Calu3 (cell line): Measurements from ENCODE around the gene DLG2. TPM values are rescaled to one million over a fixed set of nuclear protein-coding genes. Genes with fewer than 3 reads are reported as not detected.
"Not testable (repeated sequence)": the region's sequence is repeated elsewhere in the genome, so short reads cannot be mapped to it uniquely, and the experiment has no call there.

Experiments
- BruUV-seq: library from RNA; stranded (reverse); fragments of 400-500 nt; replicated peaks from 2 replicates; lab custom pipeline; 2021; lab: Mats Ljungman, UMichigan
- CTCF ChIA-PET: fragments of 300-600 bp; sonication (Branson Sonifier 250); formaldehyde crosslinking; loops from one replicate; lab custom pipeline; 2022; ENCODE audit warnings: antibody characterized with exemption; lab: Charles Lee
- DNase-seq: peaks from one replicate; pipeline ENCODE4 v3.0.0; 2022
- H3K27ac Mint-ChIP-seq: one replicate; pipeline ENCODE4 v1.8.0; 2022; ENCODE audit warnings: mixed read lengths; ENCODE audit not compliant: unreplicated experiment
- H3K27me3 Mint-ChIP-seq: one replicate; pipeline ENCODE4 v1.8.0; 2022; ENCODE audit warnings: mixed read lengths; ENCODE audit not compliant: unreplicated experiment
- H3K36me3 Mint-ChIP-seq: one replicate; pipeline ENCODE4 v1.8.0; 2022; ENCODE audit warnings: mild to moderate bottlenecking, moderate library complexity, mixed read lengths; ENCODE audit not compliant: insufficient read depth, unreplicated experiment
- H3K4me1 Mint-ChIP-seq: one replicate; pipeline ENCODE4 v1.8.0; 2022; ENCODE audit warnings: mild to moderate bottlenecking, low read depth, mixed read lengths; ENCODE audit not compliant: unreplicated experiment
- H3K4me3 Mint-ChIP-seq: one replicate; pipeline ENCODE4 v1.8.0; 2022; ENCODE audit warnings: mild to moderate bottlenecking, low read depth, moderate library complexity, mixed read lengths; ENCODE audit not compliant: unreplicated experiment
- H3K9me3 Mint-ChIP-seq: one replicate; pipeline ENCODE4 v1.8.0; 2022; ENCODE audit warnings: low read depth, mixed read lengths; ENCODE audit not compliant: unreplicated experiment
- CTCF ChIP-seq: fragments of 200-600 bp; IDR thresholded peaks from one replicate; pipeline ENCODE4 v1.8.0; 2022; ENCODE audit warnings: antibody characterized with exemption; ENCODE audit not compliant: unreplicated experiment
- intact Hi-C: fragments of 100-400 bp; cut with micrococcal nuclease; formaldehyde crosslinking; loops from one replicate; pipeline ENCODE4 v1.10.0; 2022; ENCODE audit not compliant: unreplicated experiment
- total RNA-seq: library from RNA; stranded (reverse); gene quantifications from 2 replicates; pipeline ENCODE4 v1.2.3, GENCODE V29; 2022

DLG2 gene
- total RNA-seq, 1 experiment from 2014 or later: 0.71 TPM

GRCh38 chr11:85249482-85249881, 377.7 kb downstream of the DLG2 start:
- no peaks in the 10 kb centered on the region for H3K27me3 Mint-ChIP-seq
- CTCF ChIA-PET: no interaction called here
- H3K27ac Mint-ChIP-seq: no peak overlapping the region
- TF ChIP-seq CTCF: no peak
- H3K9me3 Mint-ChIP-seq: no peaks in the 10 kb centered on the region
- no peaks in the 10 kb centered on the region for H3K36me3 Mint-ChIP-seq
- no peak for DNase-seq
- no peaks in the 10 kb centered on the region for H3K4me1 Mint-ChIP-seq
- no TSS peak for BruUV-seq
- intact Hi-C loops: no loop called here
- H3K4me3 Mint-ChIP-seq: no peak overlapping the region

DNA sequence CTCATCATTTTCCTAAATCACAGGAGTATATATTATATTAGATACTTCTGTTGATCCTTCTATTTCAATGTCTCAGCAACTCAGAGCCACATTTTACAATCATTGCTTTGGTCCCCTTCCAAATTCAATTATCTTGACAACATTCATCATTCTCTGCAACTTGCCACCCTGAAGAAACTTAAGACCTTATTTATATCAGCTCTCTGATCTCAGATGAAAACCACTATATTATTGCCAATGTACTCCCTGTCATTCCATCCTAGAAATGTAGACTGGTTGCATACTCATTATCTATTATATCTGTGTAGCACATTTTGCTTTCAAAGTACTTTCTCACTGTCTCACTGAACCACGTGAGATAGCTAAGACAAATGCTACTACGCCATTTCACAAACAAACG, 379.3 kb downstream of the DLG2 start:
- no peak overlapping the region for H3K4me3 Mint-ChIP-seq
- CTCF ChIA-PET: no interaction called here
- no peak for TF ChIP-seq CTCF
- peaks cover 2% of the 10 kb centered on the region for H3K27me3 Mint-ChIP-seq
- DNase-seq: no peak
- no peaks in the 10 kb centered on the region for H3K36me3 Mint-ChIP-seq
- BruUV-seq: no TSS peak
- H3K9me3 Mint-ChIP-seq: no peaks in the 10 kb centered on the region
- no peak overlapping the region for H3K27ac Mint-ChIP-seq
- intact Hi-C loops: no loop called here
- no peaks in the 10 kb centered on the region for H3K4me1 Mint-ChIP-seq

GRCh38 chr11:85238906-85239305, 388.2 kb downstream of the DLG2 start:
- peaks cover 10% of the 10 kb centered on the region for H3K27me3 Mint-ChIP-seq
- no TSS peak for BruUV-seq
- no peaks in the 10 kb centered on the region for H3K4me1 Mint-ChIP-seq
- DNase-seq: no peak
- CTCF ChIA-PET: no interaction called here
- no peak overlapping the region for H3K27ac Mint-ChIP-seq
- no peaks in the 10 kb centered on the region for H3K36me3 Mint-ChIP-seq
- intact Hi-C loops: no loop called here
- no peak overlapping the region for H3K4me3 Mint-ChIP-seq
- TF ChIP-seq CTCF: no peak
- H3K9me3 Mint-ChIP-seq: peaks cover 2% of the 10 kb centered on the region

DNA sequence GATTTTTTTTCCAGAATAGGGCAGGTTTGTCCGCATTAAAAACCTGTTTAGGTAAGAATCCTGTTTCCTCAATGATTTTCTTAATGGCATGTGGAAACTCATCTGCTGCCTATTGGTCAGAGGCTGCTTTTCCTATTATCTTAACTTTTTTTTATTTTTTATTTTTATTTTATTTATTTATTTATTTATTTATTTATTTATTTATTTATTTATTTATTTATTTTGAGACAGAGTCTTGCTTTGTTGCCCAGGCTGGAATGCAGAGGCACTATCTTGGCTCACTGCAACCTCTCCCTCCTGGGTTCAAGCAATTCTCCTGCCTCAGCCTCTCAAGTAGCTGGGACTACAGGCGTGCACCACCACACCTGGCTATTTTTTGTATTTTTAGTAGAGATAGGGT, 389.1 kb downstream of the DLG2 start:
- H3K4me3 Mint-ChIP-seq, CTCF ChIA-PET, H3K4me1 Mint-ChIP-seq, H3K27ac Mint-ChIP-seq, BruUV-seq, H3K9me3 Mint-ChIP-seq, intact Hi-C loops, DNase-seq, H3K36me3 Mint-ChIP-seq: not testable (repeated sequence)
- H3K27me3 Mint-ChIP-seq: peaks cover 10% of the 10 kb centered on the region

- Mint-ChIP-seq H3K27ac (no peak overlapping the region), H3K4me1 (no peaks in the 10 kb centered on the region), H3K9me3 (peaks cover 2% of the 10 kb centered on the region), H3K36me3 (no peaks in the 10 kb centered on the region), H3K4me3 (no peak overlapping the region), H3K27me3 (no peaks in the 10 kb centered on the region)
- TF ChIP-seq CTCF: no peak
- BruUV-seq: no TSS peak
- DNase-seq: no peak
- intact Hi-C loops: no loop called here
- CTCF ChIA-PET: no interaction called here
These were observed 390.9 kb downstream of the DLG2 start for GRCh38 chr11:85236211-85236610.
